SH-SY5Y (cell line): ENCODE measurements around the gene IPO4.

Source experiments
- GATA2 ChIP-seq: IDR thresholded peaks from 2 replicates; pipeline ENCODE4 v1.6.1; 2011; ENCODE audit warnings: mild to moderate bottlenecking, low read depth, low read length
- GATA3 ChIP-seq: IDR thresholded peaks from 2 replicates; pipeline ENCODE4 v1.6.1; 2011; ENCODE audit warnings: low read depth, mild to moderate bottlenecking, low read length, moderate library complexity

GRCh38 chr14:24198814-24199524, 10.4 kb upstream of the IPO4 start:
- TF ChIP-seq GATA2, result no peak
- no peak for TF ChIP-seq GATA3
